Upper lobe of left lung (tissue), 6 donors: ENCODE data around the gene ADO. TPM values are rescaled to one million over a fixed set of nuclear protein-coding genes. Genes with fewer than 3 reads are reported as not detected.

Source experiments
- ATAC-seq, 2 donors: fragments of 200-7000 bp; cut with Tn5 transposase; one replicate each; pipeline ENCODE4 v1.9.1; 2022; ENCODE audit warnings: mild to moderate bottlenecking in 2 of 2, moderate library complexity in 2 of 2; ENCODE audit not compliant: low FRiP score in 2 of 2
- DNase-seq, 2 donors: peaks; one replicate each; pipeline ENCODE4 v3.0.0-alpha.2; 2019 to 2020
- H3K27ac ChIP-seq, 4 donors: fragments of 200-600 bp; sonication (generic); one replicate each; pipeline ENCODE4 v1.5.1; 2016 to 2019
- H3K27me3 ChIP-seq, 4 donors: fragments of 200-600 bp; sonication (generic); one replicate each; pipeline ENCODE4 v1.5.1; 2017 to 2019
- H3K36me3 ChIP-seq, 4 donors: fragments of 200-600 bp; sonication (generic); one replicate each; pipeline ENCODE4 v1.5.1; 2016 to 2019
- H3K4me1 ChIP-seq, 4 donors: fragments of 200-600 bp; sonication (generic); one replicate each; pipeline ENCODE4 v1.5.1; 2018 to 2019
- H3K4me3 ChIP-seq, 4 donors: fragments of 200-600 bp; sonication (generic); one replicate each; pipeline ENCODE4 v1.5.1; 2017 to 2019; ENCODE audit warnings: mild to moderate bottlenecking in 2 of 4, moderate library complexity in 1 of 4
- H3K9me3 ChIP-seq, 4 donors: fragments of 200-600 bp; sonication (generic); one replicate each; pipeline ENCODE4 v1.5.1; 2018 to 2019
- EP300 ChIP-seq, 4 donors: sonication (generic); formaldehyde crosslinking; IDR thresholded peaks; one replicate each; pipeline ENCODE4 v1.5.1; 2017; ENCODE audit warnings: antibody characterized with exemption in 4 of 4, control low read depth in 2 of 4
- POLR2A ChIP-seq, 4 donors: fragments of 450-650 bp; IDR thresholded peaks; one replicate each; pipeline ENCODE4 v1.5.1; 2016 to 2017; ENCODE audit warnings: antibody characterized with exemption in 4 of 4, mild to moderate bottlenecking in 2 of 4
- POLR2AphosphoS5 ChIP-seq, 2 donors: sonication (generic); formaldehyde crosslinking; IDR thresholded peaks; one replicate each; pipeline ENCODE4 v1.5.1; 2017; ENCODE audit warnings: antibody characterized with exemption in 2 of 2
- WGBS, 2 donors: methylation state at CpG; one replicate each; pipeline ENCODE4 v1.1.5; 2017 to 2018; 5-methylcytosine and 5-hydroxymethylcytosine counted together
- total RNA-seq, 6 donors: library from RNA; depleted of rRNA in 4 of 6; stranded (reverse); fragments of >200 nt in 4 of 6; gene quantifications; one replicate each; pipeline versions ENCODE4 v1.1.0 to v1.2.1, GENCODE V29; 2016 to 2021
- TF ChIP-seq, protein P1 (sequence below), 6 experiments: fragments of 450-650 bp in 4 of 6; fragments of 200-600 bp in 2 of 6; sonication (generic) in 2 of 6; IDR thresholded peaks; one replicate each; pipeline ENCODE4 v1.5.1; 2016 to 2019; ENCODE audit warnings: antibody characterized with exemption in 6 of 6
- donor health status: DM: no; HTN: no; CAD: no; lungs with moderate emphysema.
- donor health status: DM: no; HTN: yes; CAD: no; lungs with severe emphysema.

Gene ADO
- total RNA-seq, 6 donors from 2014 or later: 7.3 to 27.5 (median 19.2) TPM

DNA sequence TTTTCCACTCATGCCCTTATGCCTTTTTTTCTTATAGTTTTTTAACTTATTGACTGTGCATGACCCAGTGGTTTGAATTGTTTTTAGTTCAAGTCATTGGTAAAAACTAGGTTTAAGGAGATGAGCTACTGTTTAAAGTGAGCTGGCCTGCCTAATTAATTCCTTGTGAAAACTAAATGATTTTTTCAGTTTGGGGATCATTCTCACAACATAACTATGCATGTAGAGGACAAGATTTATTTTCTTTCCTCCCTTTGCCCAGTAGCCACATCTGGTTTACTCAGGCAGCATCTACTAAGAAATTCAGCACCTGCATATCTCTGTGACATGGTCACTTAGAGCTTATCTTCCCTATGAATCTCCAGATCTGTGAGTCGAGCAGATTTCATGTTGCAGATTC is 1.7 kb downstream of the ADO start:
- H3K27ac ChIP-seq: no peak overlapping the region

DNA sequence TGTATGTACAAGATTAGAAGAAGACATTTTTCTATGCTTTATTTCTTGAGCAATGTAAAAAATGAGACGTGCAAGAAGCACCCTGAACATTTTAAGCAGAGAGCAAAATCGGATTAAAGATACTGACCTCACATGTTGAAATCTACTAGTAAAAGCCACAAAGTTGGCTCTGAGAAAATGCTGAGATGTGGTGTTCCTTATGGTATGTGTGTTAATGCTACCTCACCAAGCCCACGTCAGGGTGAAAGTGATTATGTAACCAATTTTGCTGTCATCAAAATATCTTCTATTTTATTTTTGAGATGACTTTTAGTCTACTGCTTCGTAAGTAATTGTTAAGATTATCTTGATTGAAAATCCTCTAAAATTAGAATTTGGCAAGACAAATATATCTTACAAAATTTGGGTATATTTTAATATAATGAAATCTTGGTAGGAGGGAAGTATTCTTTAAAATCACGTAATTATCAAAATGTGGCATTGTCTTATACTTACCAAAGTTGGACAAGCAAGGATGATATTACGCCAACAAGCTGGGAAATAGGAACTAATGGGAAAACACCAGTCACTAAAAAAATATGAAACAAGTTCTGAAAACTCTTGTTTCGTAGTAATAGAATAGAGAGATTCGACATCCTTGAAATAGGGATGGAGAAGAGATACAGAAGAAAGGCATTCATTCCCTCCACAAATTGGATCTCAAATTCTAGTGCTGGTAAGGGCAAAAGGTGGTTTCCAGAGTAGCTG is 5.8 kb downstream of the ADO start:
- no peak overlapping the region for H3K4me3 ChIP-seq
- peaks cover 0 to 5% (median 0%) of the 10 kb centered on the region in 4 donors for H3K36me3 ChIP-seq
- WGBS, 2 donors: 80 to 86% methylated on average over 8 of the region's 8 CpGs

More for the DNA sequence above, 1.7 kb downstream of the ADO start:
- Histone ChIP-seq H3K4me3 (peak overlapping the region in 3 of 4 donors; percentile 84 to 99 (median 92)), H3K36me3 (peaks cover 0 to 5% (median 0%) of the 10 kb centered on the region in 4 donors), H3K9me3 (no peaks in the 10 kb centered on the region), H3K4me1 (peaks cover 21 to 41% (median 24%) of the 10 kb centered on the region in 4 donors), H3K27me3 (no peaks in the 10 kb centered on the region)
- no peak for TF ChIP-seq POLR2AphosphoS5 (IDR thresholded peaks at IDR 0.05)
- TF ChIP-seq, protein P1, sequence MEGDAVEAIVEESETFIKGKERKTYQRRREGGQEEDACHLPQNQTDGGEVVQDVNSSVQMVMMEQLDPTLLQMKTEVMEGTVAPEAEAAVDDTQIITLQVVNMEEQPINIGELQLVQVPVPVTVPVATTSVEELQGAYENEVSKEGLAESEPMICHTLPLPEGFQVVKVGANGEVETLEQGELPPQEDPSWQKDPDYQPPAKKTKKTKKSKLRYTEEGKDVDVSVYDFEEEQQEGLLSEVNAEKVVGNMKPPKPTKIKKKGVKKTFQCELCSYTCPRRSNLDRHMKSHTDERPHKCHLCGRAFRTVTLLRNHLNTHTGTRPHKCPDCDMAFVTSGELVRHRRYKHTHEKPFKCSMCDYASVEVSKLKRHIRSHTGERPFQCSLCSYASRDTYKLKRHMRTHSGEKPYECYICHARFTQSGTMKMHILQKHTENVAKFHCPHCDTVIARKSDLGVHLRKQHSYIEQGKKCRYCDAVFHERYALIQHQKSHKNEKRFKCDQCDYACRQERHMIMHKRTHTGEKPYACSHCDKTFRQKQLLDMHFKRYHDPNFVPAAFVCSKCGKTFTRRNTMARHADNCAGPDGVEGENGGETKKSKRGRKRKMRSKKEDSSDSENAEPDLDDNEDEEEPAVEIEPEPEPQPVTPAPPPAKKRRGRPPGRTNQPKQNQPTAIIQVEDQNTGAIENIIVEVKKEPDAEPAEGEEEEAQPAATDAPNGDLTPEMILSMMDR (IDR thresholded peaks at IDR 0.05): no peak
- no peak for TF ChIP-seq EP300 (IDR thresholded peaks at IDR 0.05)
- ATAC-seq: no peak
- DNase-seq: no peak
- WGBS, 2 donors: 31% methylated on average over 1 of the region's 1 CpG

DNA sequence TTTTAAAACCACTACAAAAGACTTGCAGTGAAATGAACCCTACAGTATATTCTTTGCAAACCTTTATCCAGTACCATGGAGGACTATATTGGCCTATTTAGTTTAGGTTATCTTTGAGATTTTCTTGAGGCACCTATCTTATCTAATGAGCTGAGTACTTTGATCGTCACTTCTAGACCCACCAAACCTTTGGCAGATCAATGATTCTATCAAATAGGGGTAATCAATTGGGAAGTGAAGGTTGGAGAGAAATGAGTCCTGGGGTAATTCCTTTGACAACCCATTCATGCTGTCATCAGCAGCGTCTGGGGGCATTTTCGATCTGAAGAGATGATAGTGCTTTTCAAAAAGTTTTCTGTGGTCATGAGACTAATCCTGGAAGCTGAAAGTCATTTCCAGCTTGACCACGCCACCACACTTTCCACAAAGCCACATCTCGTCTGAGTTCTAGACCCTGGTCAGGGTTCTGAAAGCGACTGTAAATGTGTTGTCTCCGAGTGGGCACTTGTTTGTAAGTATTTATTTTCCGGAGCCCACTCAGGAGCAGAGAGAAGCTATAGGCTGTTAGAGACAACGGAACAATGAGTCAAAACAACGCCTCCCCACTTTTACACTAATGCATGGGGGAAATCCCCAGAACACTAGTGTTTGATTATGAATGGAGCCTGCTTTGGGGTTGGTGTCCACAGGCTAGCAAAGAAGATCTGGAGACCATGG is 6.8 kb downstream of the ADO start:
- ATAC-seq: no peak
- TF ChIP-seq POLR2AphosphoS5 (IDR thresholded peaks at IDR 0.05): no peak
- no peak for TF ChIP-seq EP300 (IDR thresholded peaks at IDR 0.05)
- no peak for TF ChIP-seq POLR2A (IDR thresholded peaks at IDR 0.05)
- TF ChIP-seq, protein P1 (IDR thresholded peaks at IDR 0.05): no peak
- Histone ChIP-seq H3K27me3 (peaks cover 0 to 20% (median 14%) of the 10 kb centered on the region in 4 donors), H3K27ac (no peak overlapping the region), H3K36me3 (peaks cover 0 to 5% (median 0%) of the 10 kb centered on the region in 4 donors), H3K4me1 (peaks cover 27 to 39% (median 28%) of the 10 kb centered on the region in 4 donors), H3K9me3 (no peaks in the 10 kb centered on the region), H3K4me3 (no peak overlapping the region)
- no peak for DNase-seq
- WGBS, 2 donors: 88 to 92% methylated on average over 10 of the region's 10 CpGs

More for the DNA sequence above, 5.8 kb downstream of the ADO start:
- Histone ChIP-seq H3K4me1 (peaks cover 28 to 40% (median 28%) of the 10 kb centered on the region in 4 donors), H3K27ac (no peak overlapping the region), H3K27me3 (peaks cover 0 to 14% (median 11%) of the 10 kb centered on the region in 4 donors), H3K9me3 (no peaks in the 10 kb centered on the region)
- TF ChIP-seq POLR2AphosphoS5 (IDR thresholded peaks at IDR 0.05) (no peak), POLR2A (IDR thresholded peaks at IDR 0.05) (no peak), EP300 (IDR thresholded peaks at IDR 0.05) (no peak)
- TF ChIP-seq, protein P1 (IDR thresholded peaks at IDR 0.05): no peak
- DNase-seq (no peak), ATAC-seq (no peak)

DNA sequence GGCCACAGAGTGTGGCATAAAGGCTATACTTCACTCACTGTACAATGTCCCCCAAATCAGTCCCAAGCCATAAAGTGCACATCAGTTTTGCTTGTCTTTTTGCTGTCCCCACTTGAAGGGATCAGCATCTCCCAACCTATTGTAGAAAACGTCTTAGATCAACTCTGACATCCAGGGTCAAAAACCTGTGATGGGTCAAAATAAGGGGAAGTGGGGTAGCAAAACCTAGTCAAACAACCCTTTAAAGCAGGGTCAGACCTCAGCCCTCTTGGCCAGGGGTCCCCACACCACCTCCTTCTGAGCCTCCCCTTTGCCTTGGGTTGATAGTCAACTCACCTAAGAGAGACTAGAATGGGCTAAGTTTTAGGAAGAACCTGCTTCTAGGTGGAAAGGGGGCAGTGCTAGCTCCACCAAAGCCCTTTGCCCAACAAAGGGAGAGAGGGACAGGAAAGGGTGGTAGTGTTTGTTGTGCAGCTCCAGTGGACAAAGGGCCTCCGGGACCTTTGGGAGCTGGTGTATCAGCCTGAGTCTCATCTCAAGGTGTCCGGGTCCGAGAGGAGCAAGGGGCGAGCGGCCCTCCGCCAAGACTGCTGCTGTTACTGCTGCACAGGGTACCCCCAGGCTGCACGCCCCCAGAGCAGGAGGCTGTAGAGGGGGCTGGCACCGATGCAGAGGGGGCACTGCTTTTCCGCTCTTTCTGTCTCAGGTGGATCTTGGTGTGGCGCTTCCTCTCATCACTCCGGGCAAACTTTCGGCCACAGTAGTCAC is 8.3 kb downstream of the ADO start:
- peaks cover 26 to 32% (median 28%) of the 10 kb centered on the region in 4 donors for H3K4me1 ChIP-seq
- DNase-seq (peak in 1 of 2 donors; percentile 65), ATAC-seq (no peak)
- no peak overlapping the region for H3K27ac ChIP-seq
- H3K27me3 ChIP-seq: peaks cover 0 to 20% (median 14%) of the 10 kb centered on the region in 4 donors
- TF ChIP-seq POLR2AphosphoS5 (IDR thresholded peaks at IDR 0.05) (no peak), POLR2A (IDR thresholded peaks at IDR 0.05) (no peak), EP300 (IDR thresholded peaks at IDR 0.05) (no peak)
- TF ChIP-seq, protein P1 (IDR thresholded peaks at IDR 0.05): no peak
- H3K9me3 ChIP-seq: no peaks in the 10 kb centered on the region
- 83 to 93% methylated on average over 7 to 13 of the region's 13 CpGs for WGBS, 2 donors
- no peak overlapping the region for H3K4me3 ChIP-seq
- peaks cover 0 to 5% (median 0%) of the 10 kb centered on the region in 4 donors for H3K36me3 ChIP-seq
